ENCODE data around the gene BGN. TPM values are rescaled to one million over a fixed set of nuclear protein-coding genes. Genes with fewer than 3 reads are reported as not detected.

Gene BGN
- total RNA-seq, 1 donor from 2014 or later = not detected

- no peaks in the 10 kb centered on the region for H3K9me3 Mint-ChIP-seq
- intact Hi-C loops (cut with micrococcal nuclease) = no loop called here
- H3K4me1 Mint-ChIP-seq = no peaks in the 10 kb centered on the region
- no peak overlapping the region for H3K27ac Mint-ChIP-seq
- no peak for DNase-seq
- no peak overlapping the region for H3K4me3 Mint-ChIP-seq
- peaks cover 9% of the 10 kb centered on the region for H3K27me3 Mint-ChIP-seq
- no peaks in the 10 kb centered on the region for H3K36me3 Mint-ChIP-seq (ENCODE audit: low read depth)
Observed at GRCh38 chrX:153512501-153512893, 17.7 kb downstream of the BGN start.

GRCh38 chrX:153513265-153513664, 18.5 kb downstream of the BGN start:
- peaks cover 10% of the 10 kb centered on the region for H3K27me3 Mint-ChIP-seq
- DNase-seq = no peak
- intact Hi-C loops (cut with micrococcal nuclease) = no loop called here
- no peaks in the 10 kb centered on the region for H3K9me3 Mint-ChIP-seq
- no peaks in the 10 kb centered on the region for H3K4me1 Mint-ChIP-seq
- no peak overlapping the region for H3K27ac Mint-ChIP-seq
- no peak overlapping the region for H3K4me3 Mint-ChIP-seq
- H3K36me3 Mint-ChIP-seq (ENCODE audit: low read depth) = no peaks in the 10 kb centered on the region

- no peak overlapping the region for H3K27ac Mint-ChIP-seq
- no peaks in the 10 kb centered on the region for H3K36me3 Mint-ChIP-seq (ENCODE audit: low read depth)
- intact Hi-C loops (cut with micrococcal nuclease) = no loop called here
- H3K27me3 Mint-ChIP-seq = peaks cover 17% of the 10 kb centered on the region
- no peak overlapping the region for H3K4me3 Mint-ChIP-seq
- H3K4me1 Mint-ChIP-seq = no peaks in the 10 kb centered on the region
- no peaks in the 10 kb centered on the region for H3K9me3 Mint-ChIP-seq
- no peak for DNase-seq
Observed at GRCh38 chrX:153514259-153514658, 19.5 kb downstream of the BGN start.

GRCh38 chrX:153515435-153515834, 20.7 kb downstream of the BGN start:
- H3K9me3 Mint-ChIP-seq = no peaks in the 10 kb centered on the region
- DNase-seq = no peak
- intact Hi-C loops (cut with micrococcal nuclease) = no loop called here
- no peak overlapping the region for H3K4me3 Mint-ChIP-seq
- no peaks in the 10 kb centered on the region for H3K4me1 Mint-ChIP-seq
- peaks cover 18% of the 10 kb centered on the region for H3K27me3 Mint-ChIP-seq
- no peaks in the 10 kb centered on the region for H3K36me3 Mint-ChIP-seq (ENCODE audit: low read depth)
- no peak overlapping the region for H3K27ac Mint-ChIP-seq

- H3K4me3 Mint-ChIP-seq = no peak overlapping the region
- H3K9me3 Mint-ChIP-seq = no peaks in the 10 kb centered on the region
- intact Hi-C loops (cut with micrococcal nuclease) = no loop called here
- no peaks in the 10 kb centered on the region for H3K4me1 Mint-ChIP-seq
- peaks cover 18% of the 10 kb centered on the region for H3K27me3 Mint-ChIP-seq
- H3K27ac Mint-ChIP-seq = no peak overlapping the region
- no peak for DNase-seq
- H3K36me3 Mint-ChIP-seq (ENCODE audit: low read depth) = no peaks in the 10 kb centered on the region
Observed at GRCh38 chrX:153516073-153516472, 21.3 kb downstream of the BGN start.

- Mint-ChIP-seq H3K4me1 (no peaks in the 10 kb centered on the region), H3K36me3 (ENCODE audit: low read depth) (no peaks in the 10 kb centered on the region), H3K4me3 (no peak within 1 kb of the TSS), H3K9me3 (no peaks in the 10 kb centered on the region), H3K27ac (no peak within 1 kb of the TSS), H3K27me3 (peaks cover 18% of the 10 kb centered on the region)
- intact Hi-C loops (cut with micrococcal nuclease) = no loop called here
- no peak for DNase-seq
Observed at GRCh38 chrX:153517423-153517822, 22.6 kb downstream of the BGN start, which contains the start of gene ATP2B3. ATP2B3 (plus strand) TSS chrX:153517642; CDS start chrX:153536248, 18,606 bp downstream.

GRCh38 chrX:153517946-153518834, 23.4 kb downstream of the BGN start:
- intact Hi-C loops (cut with micrococcal nuclease) = no loop called here
- H3K4me3 Mint-ChIP-seq = no peak overlapping the region

GRCh38 chrX:153519569-153520286, 24.9 kb downstream of the BGN start:
- no peaks in the 10 kb centered on the region for H3K36me3 Mint-ChIP-seq (ENCODE audit: low read depth)
- no peaks in the 10 kb centered on the region for H3K4me1 Mint-ChIP-seq
- intact Hi-C loops (cut with micrococcal nuclease) = no loop called here
- H3K27ac Mint-ChIP-seq = no peak overlapping the region
- H3K9me3 Mint-ChIP-seq = no peaks in the 10 kb centered on the region
- no peak for DNase-seq
- peaks cover 20% of the 10 kb centered on the region for H3K27me3 Mint-ChIP-seq
- H3K4me3 Mint-ChIP-seq = no peak overlapping the region

More at GRCh38 chrX:153517946-153518834, 23.4 kb downstream of the BGN start:
- no peaks in the 10 kb centered on the region for H3K4me1 Mint-ChIP-seq
- H3K9me3 Mint-ChIP-seq = no peaks in the 10 kb centered on the region
- H3K36me3 Mint-ChIP-seq (ENCODE audit: low read depth) = no peaks in the 10 kb centered on the region
- no peak overlapping the region for H3K27ac Mint-ChIP-seq
- H3K27me3 Mint-ChIP-seq = peaks cover 18% of the 10 kb centered on the region
- no peak for DNase-seq

- Mint-ChIP-seq H3K36me3 (ENCODE audit: low read depth) (no peaks in the 10 kb centered on the region), H3K4me1 (no peaks in the 10 kb centered on the region), H3K27ac (no peak overlapping the region), H3K9me3 (no peaks in the 10 kb centered on the region), H3K27me3 (peaks cover 20% of the 10 kb centered on the region), H3K4me3 (no peak overlapping the region)
- intact Hi-C loops (cut with micrococcal nuclease) = no loop called here
- no peak for DNase-seq
Observed at GRCh38 chrX:153520287-153520917, 25.6 kb downstream of the BGN start.

- no peaks in the 10 kb centered on the region for H3K4me1 Mint-ChIP-seq
- DNase-seq = no peak
- H3K4me3 Mint-ChIP-seq = no peak overlapping the region
- no peak overlapping the region for H3K27ac Mint-ChIP-seq
- H3K27me3 Mint-ChIP-seq = peaks cover 16% of the 10 kb centered on the region
- no peaks in the 10 kb centered on the region for H3K36me3 Mint-ChIP-seq (ENCODE audit: low read depth)
- H3K9me3 Mint-ChIP-seq = no peaks in the 10 kb centered on the region
- intact Hi-C loops (cut with micrococcal nuclease) = no loop called here
Observed at GRCh38 chrX:153521034-153521433, 26.3 kb downstream of the BGN start.

GRCh38 chrX:153522259-153522658, 27.5 kb downstream of the BGN start:
- Mint-ChIP-seq H3K4me1 (no peaks in the 10 kb centered on the region), H3K36me3 (ENCODE audit: low read depth) (no peaks in the 10 kb centered on the region), H3K27me3 (peaks cover 11% of the 10 kb centered on the region), H3K27ac (no peak overlapping the region), H3K9me3 (no peaks in the 10 kb centered on the region), H3K4me3 (no peak overlapping the region)
- no peak for DNase-seq
- intact Hi-C loops (cut with micrococcal nuclease) = no loop called here

- no peaks in the 10 kb centered on the region for H3K9me3 Mint-ChIP-seq
- peaks cover 10% of the 10 kb centered on the region for H3K27me3 Mint-ChIP-seq
- intact Hi-C loops (cut with micrococcal nuclease) = no loop called here
- H3K4me1 Mint-ChIP-seq = no peaks in the 10 kb centered on the region
- H3K36me3 Mint-ChIP-seq (ENCODE audit: low read depth) = no peaks in the 10 kb centered on the region
- no peak overlapping the region for H3K4me3 Mint-ChIP-seq
- DNase-seq = no peak
- H3K27ac Mint-ChIP-seq = no peak overlapping the region
Observed at GRCh38 chrX:153523269-153523668, 28.5 kb downstream of the BGN start.

GRCh38 chrX:153524234-153524633, 29.5 kb downstream of the BGN start:
- Mint-ChIP-seq H3K4me1 (no peaks in the 10 kb centered on the region), H3K4me3 (no peak overlapping the region), H3K36me3 (ENCODE audit: low read depth) (no peaks in the 10 kb centered on the region), H3K9me3 (no peaks in the 10 kb centered on the region), H3K27me3 (peaks cover 3% of the 10 kb centered on the region), H3K27ac (no peak overlapping the region)
- intact Hi-C loops (cut with micrococcal nuclease) = no loop called here
- DNase-seq = no peak

- H3K4me1 Mint-ChIP-seq = no peaks in the 10 kb centered on the region
Observed at GRCh38 chrX:153525451-153525850, 30.7 kb downstream of the BGN start.

More at GRCh38 chrX:153525451-153525850, 30.7 kb downstream of the BGN start:
- no peak for DNase-seq
- Mint-ChIP-seq H3K4me3 (no peak overlapping the region), H3K27ac (no peak overlapping the region), H3K36me3 (ENCODE audit: low read depth) (no peaks in the 10 kb centered on the region), H3K27me3 (peaks cover 2% of the 10 kb centered on the region), H3K9me3 (no peaks in the 10 kb centered on the region)
- intact Hi-C loops (cut with micrococcal nuclease) = no loop called here

All from activated CD4-positive, alpha-beta T cell treated with anti-CD3 and anti-CD28 coated beads, Interleukin-2, amount 10 ng/mL, durations not matched to agents 24 days and 14 days (primary cell).